Neural crest cell (in vitro differentiated cells): Measurements from ENCODE around the gene RTN4R. TPM values are rescaled to one million over a fixed set of nuclear protein-coding genes. Genes with fewer than 3 reads are reported as not detected.

Experiments used
- DNase-seq: peaks from one replicate; pipeline ENCODE4 v3.0.0; 2021; ENCODE audit warnings: low read depth, mixed read lengths, low spot score
- H3K27ac Mint-ChIP-seq: one replicate; pipeline ENCODE4 v1.8.0; 2021; ENCODE audit warnings: mild to moderate bottlenecking, mixed read lengths; ENCODE audit not compliant: unreplicated experiment
- H3K27me3 Mint-ChIP-seq: 2 replicates; pipeline ENCODE4 v1.8.0; 2021; ENCODE audit warnings: low read depth, mild to moderate bottlenecking, mixed read lengths
- H3K36me3 Mint-ChIP-seq: 2 replicates; pipeline ENCODE4 v1.8.0; 2021; ENCODE audit warnings: low read depth, mild to moderate bottlenecking, mixed read lengths
- H3K4me1 Mint-ChIP-seq: 2 replicates; pipeline ENCODE4 v1.8.0; 2021; ENCODE audit warnings: mixed read lengths
- H3K4me3 Mint-ChIP-seq: one replicate; pipeline ENCODE4 v1.8.0; 2021; ENCODE audit warnings: mild to moderate bottlenecking, mixed read lengths
- H3K9me3 Mint-ChIP-seq: 2 replicates; pipeline ENCODE4 v1.8.0; 2021; ENCODE audit warnings: mixed read lengths
- CTCF ChIP-seq: fragments of 200-600 bp; sonication (generic); conservative IDR thresholded peaks from 2 replicates; pipeline ENCODE4 v1.5.0; 2021; ENCODE audit warnings: antibody characterized with exemption, mild to moderate bottlenecking
- total RNA-seq: library from RNA; stranded (reverse); gene quantifications from 2 replicates; pipeline ENCODE4 v1.2.1, GENCODE V29; 2021

The RTN4R gene
- total RNA-seq, 1 donor from 2014 or later = 19.0 TPM

DNA sequence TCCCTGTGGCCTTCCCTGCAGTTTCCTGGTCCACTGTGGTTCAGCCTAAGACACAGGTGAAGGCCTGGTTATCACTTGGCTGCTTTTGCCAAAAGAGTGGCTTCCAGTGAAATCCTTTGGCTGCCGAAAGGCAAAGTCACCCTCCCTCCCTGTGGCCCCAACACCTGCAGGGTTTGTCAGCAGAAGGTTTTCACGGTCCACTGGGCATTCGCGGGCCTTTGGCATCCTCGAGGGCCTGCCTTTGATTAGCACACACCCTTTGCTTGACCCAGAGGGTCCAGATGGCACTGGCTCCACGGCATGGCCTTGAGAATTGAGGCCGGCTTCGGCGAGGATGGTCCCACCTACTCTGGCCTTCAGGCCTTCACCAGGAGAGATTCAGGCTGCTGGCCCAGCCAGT lies 35.3 kb downstream of the RTN4R start:
- no peaks in the 10 kb centered on the region for H3K27me3 Mint-ChIP-seq
- H3K27ac Mint-ChIP-seq = no peak overlapping the region
- no peak for DNase-seq
- H3K36me3 Mint-ChIP-seq = no peaks in the 10 kb centered on the region
- H3K9me3 Mint-ChIP-seq = no peaks in the 10 kb centered on the region
- H3K4me3 Mint-ChIP-seq = no peak overlapping the region
- peaks cover 9% of the 10 kb centered on the region for H3K4me1 Mint-ChIP-seq
- TF ChIP-seq CTCF = no peak

DNA sequence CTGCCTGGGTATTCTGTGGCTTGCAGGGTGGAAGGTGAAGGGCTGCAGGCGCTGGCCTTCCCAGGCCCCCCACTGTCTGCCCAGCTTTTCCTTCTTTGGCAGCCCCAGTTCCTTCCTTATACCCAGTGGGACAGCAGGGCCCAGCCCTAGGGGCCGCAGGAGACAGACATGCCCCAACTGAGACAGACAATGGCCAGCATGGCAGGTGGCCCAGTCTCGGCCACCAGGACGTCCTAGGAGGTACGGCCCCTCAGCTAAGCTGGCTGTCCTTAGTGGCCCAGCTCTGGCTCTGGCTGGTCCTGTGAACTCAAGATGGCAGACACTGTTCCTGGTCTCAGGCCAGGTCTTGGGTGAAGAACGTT lies 35.9 kb downstream of the RTN4R start:
- no peak overlapping the region for H3K27ac Mint-ChIP-seq
- H3K36me3 Mint-ChIP-seq = no peaks in the 10 kb centered on the region
- H3K9me3 Mint-ChIP-seq = no peaks in the 10 kb centered on the region

DNA sequence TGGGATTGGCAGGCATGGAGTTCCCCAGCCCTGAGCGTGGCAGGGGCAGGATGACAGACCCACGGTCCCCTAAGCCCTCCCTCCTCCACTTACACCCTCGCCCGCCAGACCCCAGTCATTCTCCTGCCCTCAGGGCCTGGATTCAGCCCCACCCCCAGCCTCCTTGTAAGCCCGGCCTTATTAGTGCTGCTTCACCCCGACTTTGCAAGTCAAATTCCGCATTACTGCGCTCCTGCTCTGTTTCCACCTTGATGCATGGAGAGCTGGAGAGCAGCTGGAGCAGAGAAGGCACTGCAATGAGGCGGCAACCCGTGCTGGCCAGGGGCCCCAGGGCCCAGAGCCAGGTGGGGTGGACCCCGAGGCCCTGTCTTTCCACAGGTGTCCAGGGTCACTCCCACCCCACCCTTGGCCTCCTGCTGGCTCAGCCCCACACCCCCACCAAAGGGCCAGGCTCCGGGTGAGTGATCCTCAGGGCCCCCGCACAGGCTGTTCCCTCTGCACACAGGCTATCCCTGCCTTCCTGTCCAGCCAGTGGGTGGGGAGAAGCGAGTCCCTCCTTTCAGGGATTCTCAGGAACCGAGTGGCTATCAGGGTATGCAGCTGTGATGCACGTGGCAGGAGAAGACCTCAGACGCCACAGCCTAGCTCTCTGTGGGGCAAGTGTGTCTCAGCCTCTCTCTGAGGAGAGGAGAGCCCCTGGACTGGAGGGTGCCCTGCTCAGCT lies 36.4 kb downstream of the RTN4R start:
- Mint-ChIP-seq H3K27ac (no peak overlapping the region), H3K9me3 (no peaks in the 10 kb centered on the region), H3K4me3 (no peak overlapping the region), H3K36me3 (no peaks in the 10 kb centered on the region), H3K4me1 (peaks cover 9% of the 10 kb centered on the region), H3K27me3 (no peaks in the 10 kb centered on the region)
- no peak for TF ChIP-seq CTCF
- no peak for DNase-seq

More for the DNA sequence above, 35.9 kb downstream of the RTN4R start:
- no peak for TF ChIP-seq CTCF
- no peaks in the 10 kb centered on the region for H3K27me3 Mint-ChIP-seq
- no peak for DNase-seq
- H3K4me3 Mint-ChIP-seq = no peak overlapping the region
- peaks cover 9% of the 10 kb centered on the region for H3K4me1 Mint-ChIP-seq

DNA sequence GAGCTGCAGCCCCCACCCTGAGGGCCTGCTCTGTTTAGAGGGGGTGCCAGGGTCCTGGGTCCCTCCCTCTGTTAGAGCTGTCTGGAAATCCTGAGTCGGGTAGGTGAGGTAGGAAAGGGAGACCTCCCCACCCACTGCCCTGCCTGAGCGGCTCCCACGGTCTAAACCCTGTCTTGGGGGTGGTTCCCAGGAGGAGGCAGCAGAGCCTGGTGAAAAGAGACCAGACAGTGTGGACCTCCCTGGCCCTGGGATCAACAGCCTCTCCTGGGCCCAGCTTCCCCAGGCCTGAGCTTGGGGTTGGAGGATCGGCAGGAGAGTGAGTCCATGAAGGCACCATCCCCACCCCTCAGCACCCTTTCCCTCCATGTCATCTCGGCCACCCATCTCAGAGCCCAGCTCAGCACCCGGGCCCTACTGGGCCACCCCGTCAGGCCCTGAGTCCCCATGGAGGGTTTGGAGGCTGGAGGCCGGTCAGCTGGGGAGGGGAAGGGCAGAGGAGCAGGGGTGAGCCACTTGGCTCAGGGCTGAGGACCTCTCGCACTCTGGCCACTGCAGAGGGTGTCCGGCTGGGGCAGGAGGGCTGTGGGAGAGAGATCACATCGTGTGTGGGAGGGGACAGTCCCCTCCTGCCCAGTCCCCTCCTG lies 37.2 kb downstream of the RTN4R start:
- DNase-seq = no peak
- H3K27me3 Mint-ChIP-seq = no peaks in the 10 kb centered on the region
- no peaks in the 10 kb centered on the region for H3K36me3 Mint-ChIP-seq
- H3K27ac Mint-ChIP-seq = no peak overlapping the region
- H3K9me3 Mint-ChIP-seq = no peaks in the 10 kb centered on the region
- peaks cover 8% of the 10 kb centered on the region for H3K4me1 Mint-ChIP-seq
- H3K4me3 Mint-ChIP-seq = no peak overlapping the region
- TF ChIP-seq CTCF = no peak

- Mint-ChIP-seq H3K27ac (no peak overlapping the region), H3K27me3 (no peaks in the 10 kb centered on the region), H3K9me3 (peaks cover 3% of the 10 kb centered on the region), H3K4me1 (peaks cover 2% of the 10 kb centered on the region), H3K36me3 (no peaks in the 10 kb centered on the region), H3K4me3 (no peak overlapping the region)
- TF ChIP-seq CTCF = no peak
- DNase-seq = no peak
Observed at GRCh38 chr22:20229916-20230775, 38.0 kb downstream of the RTN4R start.
